GM21717 (cell line): ENCODE data around the gene RIPOR2.
"Not testable (repeated sequence)": the region's sequence is repeated elsewhere in the genome, so short reads cannot be mapped to it uniquely, and the experiment has no call there.

Source experiments
- ATAC-seq: cut with Tn5 transposase; IDR thresholded peaks from one replicate; pipeline ENCODE4 v1.9.1; 2021; ENCODE audit warnings: mild to moderate bottlenecking, moderate library complexity; ENCODE audit not compliant: unreplicated experiment

RIPOR2 gene

DNA sequence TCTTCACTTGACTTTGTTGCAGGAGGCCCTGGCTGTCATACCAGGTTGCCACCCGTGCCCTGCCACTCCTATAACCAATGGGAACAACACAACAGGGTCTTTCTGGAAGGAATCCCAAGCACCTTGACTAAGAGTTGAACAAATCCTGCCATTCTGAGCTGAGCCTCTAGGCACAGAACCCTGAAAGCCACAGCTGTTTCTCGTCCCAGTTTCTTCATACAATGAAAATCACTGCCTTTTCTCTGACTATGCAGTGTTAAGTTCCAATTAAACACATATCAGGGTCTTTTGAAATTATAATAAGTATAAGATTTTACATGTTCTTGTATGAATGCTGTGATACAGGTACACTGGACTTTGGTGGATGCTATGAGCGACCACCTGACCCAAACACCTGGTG lies 54.4 kb downstream of the RIPOR2 start:
- ATAC-seq, result no peak

- ATAC-seq, result no peak
Observed at GRCh38 chr6:24880451-24880850, 55.3 kb downstream of the RIPOR2 start.

GRCh38 chr6:24879351-24879750 lies 56.4 kb downstream of the RIPOR2 start:
- ATAC-seq, result no peak

GRCh38 chr6:24877747-24878146 lies 58.0 kb downstream of the RIPOR2 start:
- not testable (repeated sequence) for ATAC-seq

DNA sequence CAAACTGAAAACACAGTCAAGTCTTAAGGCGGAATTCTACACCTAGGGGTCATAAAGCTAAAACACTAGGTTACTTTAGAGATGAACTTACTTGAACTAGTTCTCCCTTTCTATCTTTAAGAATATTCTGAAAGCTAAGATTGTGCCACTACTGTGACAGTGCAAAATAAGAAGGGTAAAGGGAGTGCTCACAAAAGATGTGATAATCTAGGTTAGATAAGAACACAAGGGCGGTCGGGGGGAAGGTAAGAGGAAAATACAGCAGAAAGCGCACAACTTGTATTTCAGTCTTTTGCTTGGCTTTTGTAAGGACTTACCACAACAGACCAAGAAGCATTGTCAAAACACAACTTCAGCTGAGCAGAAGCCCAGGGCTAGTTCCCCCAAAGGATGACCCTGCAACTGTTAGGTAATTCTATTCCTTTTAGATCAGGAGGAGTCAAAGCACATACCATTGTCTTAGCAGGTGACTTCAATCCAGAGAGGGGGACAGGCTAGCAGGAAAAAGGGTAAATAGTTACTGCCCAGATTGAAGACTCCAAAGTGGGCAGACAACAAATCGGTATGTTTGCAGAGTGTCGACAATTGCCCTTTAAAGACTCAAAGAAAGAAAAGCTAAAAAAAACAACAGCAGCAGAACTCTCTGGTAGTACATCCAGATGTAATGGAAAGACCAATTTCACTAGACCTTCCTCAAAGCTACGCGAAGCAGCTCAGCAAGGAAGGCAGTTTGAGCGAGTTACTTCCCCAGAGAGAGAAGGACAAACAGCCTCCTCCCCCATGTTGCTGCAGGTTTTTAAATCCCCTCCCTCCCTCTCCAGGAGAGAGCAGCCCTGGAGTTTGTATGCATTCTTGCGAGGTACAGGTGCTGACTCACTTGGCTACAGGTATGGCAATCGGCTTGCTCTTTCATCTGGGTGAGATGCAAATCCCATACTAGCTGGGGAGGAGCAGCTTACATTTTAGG lies 59.0 kb downstream of the RIPOR2 start:
- ATAC-seq, result no peak

DNA sequence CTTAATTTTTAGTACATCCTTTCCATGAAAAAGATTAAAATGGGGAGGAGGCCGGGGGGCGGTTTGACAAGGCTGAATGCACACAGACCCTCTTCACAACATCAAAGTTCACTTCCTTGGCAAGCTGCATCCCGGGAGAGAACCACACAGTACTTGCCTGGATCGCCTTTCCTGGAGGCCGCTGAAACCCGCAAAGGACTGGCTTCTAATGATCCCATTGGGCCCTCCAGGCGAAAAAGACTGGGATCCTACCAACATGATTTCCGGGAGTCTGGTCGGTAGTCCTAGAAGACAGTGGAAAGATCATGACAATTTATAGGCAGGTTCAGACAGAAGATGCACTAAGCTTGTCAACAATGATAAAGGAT lies 60.2 kb downstream of the RIPOR2 start:
- no peak for ATAC-seq

DNA sequence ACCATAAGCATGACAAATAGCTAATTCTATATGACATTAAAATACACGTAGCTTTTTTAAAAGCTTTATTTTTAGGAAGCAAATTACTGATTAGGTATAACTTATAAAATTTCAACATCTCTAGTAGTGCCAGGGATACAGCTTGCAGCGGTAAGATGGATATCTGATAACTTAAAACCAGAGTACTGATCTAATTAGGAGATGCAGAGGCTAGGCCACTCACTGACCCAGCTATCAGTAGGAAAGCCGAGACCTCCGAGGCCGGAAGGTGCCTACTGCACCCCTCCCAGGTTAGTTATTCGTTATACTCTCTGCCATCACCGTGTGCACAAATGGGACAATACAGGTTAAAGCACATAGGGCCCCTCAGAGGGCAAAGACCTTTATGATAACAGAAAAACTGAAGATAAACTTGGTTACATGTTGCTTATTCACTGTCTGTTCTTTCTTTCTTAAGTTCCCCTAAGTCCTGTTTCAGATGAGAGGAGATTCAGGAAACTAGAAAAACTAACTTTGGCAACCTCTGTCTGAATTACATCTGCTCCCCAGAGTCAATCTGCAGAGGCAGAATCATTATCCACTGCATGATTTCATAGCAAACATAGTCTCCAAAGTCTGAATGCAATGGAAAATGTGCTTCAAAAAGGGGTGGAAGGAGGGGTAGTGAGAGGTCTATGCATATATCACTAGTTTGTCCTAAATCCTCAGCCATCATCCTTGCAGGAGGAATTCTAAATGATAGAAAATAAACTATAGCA lies 60.8 kb downstream of the RIPOR2 start:
- no peak for ATAC-seq

- ATAC-seq, result no peak
Observed at GRCh38 chr6:24874128-24874527, 61.6 kb downstream of the RIPOR2 start.

- ATAC-seq, result no peak
Observed at GRCh38 chr6:24872779-24873178, 63.0 kb downstream of the RIPOR2 start.

DNA sequence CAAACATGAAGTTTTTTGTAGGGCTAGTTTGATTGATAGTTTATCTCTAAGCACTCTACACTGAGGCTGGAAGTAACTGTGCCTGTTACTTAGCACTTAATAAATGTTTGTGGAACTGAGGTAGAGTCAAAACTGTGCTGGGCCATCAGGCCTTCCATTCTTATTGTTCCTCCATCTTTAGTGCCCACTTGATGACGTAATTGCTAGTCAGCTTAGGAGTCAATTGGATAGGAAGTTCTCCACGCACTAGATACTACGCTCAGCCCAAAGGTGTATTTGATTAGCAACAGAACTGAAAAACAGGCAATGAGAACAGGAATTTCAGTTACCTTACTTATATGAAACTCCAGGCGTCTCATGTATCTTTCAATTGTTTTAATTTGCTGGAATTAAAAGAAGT lies 67.0 kb downstream of the RIPOR2 start:
- ATAC-seq, result no peak

DNA sequence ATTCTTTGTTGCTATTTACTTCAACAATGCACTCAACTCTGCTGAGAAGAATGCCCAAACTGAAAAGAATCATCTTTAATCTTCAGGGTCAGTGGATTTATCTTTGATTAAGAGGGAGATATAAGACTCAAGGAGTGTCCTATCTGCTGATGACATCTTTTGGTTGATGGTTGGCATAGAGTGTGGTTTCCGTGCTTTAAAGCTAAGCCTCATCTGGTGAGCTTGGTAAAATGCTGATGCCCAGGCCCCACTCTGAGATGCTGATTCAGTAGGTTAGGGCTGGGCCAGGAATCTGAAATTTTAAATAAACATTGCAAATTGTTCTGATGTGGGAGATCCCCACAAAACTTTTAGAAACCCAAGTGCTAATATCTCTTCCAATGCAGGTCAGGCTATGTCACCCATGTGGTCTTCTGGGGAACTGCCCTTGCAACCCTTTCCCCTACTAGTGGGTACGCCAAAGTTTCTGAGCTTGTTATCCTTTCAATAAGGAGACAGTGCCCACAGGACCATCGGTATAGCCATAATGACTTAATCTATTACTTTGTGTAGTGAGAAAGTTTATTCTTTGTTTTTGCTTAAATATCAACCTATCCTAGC lies 68.6 kb downstream of the RIPOR2 start:
- no peak for ATAC-seq

GRCh38 chr6:24865161-24865560 lies 70.6 kb downstream of the RIPOR2 start:
- no peak for ATAC-seq

GRCh38 chr6:24864343-24864742 lies 71.4 kb downstream of the RIPOR2 start:
- no peak for ATAC-seq

GRCh38 chr6:24861934-24862333 lies 73.8 kb downstream of the RIPOR2 start:
- no peak for ATAC-seq

- ATAC-seq, result no peak
Observed at GRCh38 chr6:24859608-24860200, 76.1 kb downstream of the RIPOR2 start.

GRCh38 chr6:24859132-24859531 lies 76.6 kb downstream of the RIPOR2 start:
- no peak for ATAC-seq

GRCh38 chr6:24858177-24858653 lies 77.5 kb downstream of the RIPOR2 start:
- ATAC-seq, result peak; percentile 69

GRCh38 chr6:24856901-24857670 lies 78.7 kb downstream of the RIPOR2 start:
- no peak for ATAC-seq

DNA sequence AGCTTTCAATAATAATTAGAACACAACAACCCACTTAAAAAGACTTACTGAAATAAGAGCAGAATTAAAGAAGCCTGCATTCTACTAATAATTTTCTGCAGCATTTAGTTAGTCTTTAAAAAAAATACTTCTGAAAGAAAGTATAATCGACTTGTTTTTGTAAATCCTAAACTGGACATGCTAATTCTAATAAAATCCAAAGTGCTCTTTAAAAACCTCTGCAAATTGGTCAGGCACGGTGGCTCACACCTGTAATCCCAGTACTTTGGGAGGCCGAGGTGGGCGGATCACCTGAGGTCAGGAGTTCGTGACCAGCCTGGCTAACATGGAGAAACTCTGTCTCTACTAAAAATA lies 79.5 kb downstream of the RIPOR2 start:
- no peak for ATAC-seq
